Neural progenitor cell (in vitro differentiated cells): ENCODE measurements around the gene NEAT1. TPM values are rescaled to one million over a fixed set of nuclear protein-coding genes. Genes with fewer than 3 reads are reported as not detected.
A peak's percentile ranks its signal among the peaks of the same experiment; 100 is the strongest.

Experiments
- DNase-seq: peaks from one replicate; pipeline ENCODE4 v3.0.0-alpha.2; 2016; ENCODE audit warnings: low spot score
- H2AFZ ChIP-seq: fragments of 200-600 bp; sonication (generic); replicated peaks from 2 replicates; pipeline ENCODE4 v1.6.1; 2016; ENCODE audit warnings: antibody characterized with exemption
- H3F3A ChIP-seq: fragments of 200-600 bp; sonication (generic); 2 replicates; pipeline ENCODE4 v1.6.1; 2016; ENCODE audit warnings: antibody characterized with exemption, low read depth
- H3K27ac ChIP-seq: fragments of 200-600 bp; sonication (generic); 2 replicates; pipeline ENCODE4 v1.5.1; 2016; ENCODE audit warnings: mild to moderate bottlenecking
- H3K27me3 ChIP-seq: fragments of 200-600 bp; sonication (generic); 2 replicates; pipeline ENCODE4 v1.6.1; 2016; ENCODE audit warnings: mild to moderate bottlenecking, moderate library complexity
- H3K36me3 ChIP-seq: fragments of 200-600 bp; sonication (generic); 2 replicates; pipeline ENCODE4 v1.5.1; 2016
- H3K4me1 ChIP-seq: fragments of 200-600 bp; sonication (generic); 2 replicates; pipeline ENCODE4 v1.6.1; 2016; ENCODE audit warnings: mixed run types
- H3K4me2 ChIP-seq: fragments of 200-600 bp; sonication (generic); 2 replicates; pipeline ENCODE4 v1.6.1; 2016
- H3K4me3 ChIP-seq: fragments of 200-600 bp; sonication (generic); 2 replicates; pipeline ENCODE4 v1.5.1; 2016
- H3K79me2 ChIP-seq: fragments of 200-600 bp; sonication (generic); 2 replicates; pipeline ENCODE4 v1.6.1; 2016; ENCODE audit warnings: low read depth
- H3K9ac ChIP-seq: fragments of 200-600 bp; sonication (generic); 2 replicates; pipeline ENCODE4 v1.6.1; 2016
- H3K9me3 ChIP-seq: fragments of 200-600 bp; sonication (generic); 2 replicates; pipeline ENCODE4 v1.5.1; 2016; ENCODE audit warnings: low read depth
- H4K20me1 ChIP-seq: fragments of 200-600 bp; sonication (generic); 2 replicates; pipeline ENCODE4 v1.6.1; 2016; ENCODE audit warnings: low read depth
- H3K27ac Mint-ChIP-seq: 3 replicates; pipeline ENCODE4 v1.8.0; 2021; ENCODE audit warnings: mixed read lengths
- H3K27me3 Mint-ChIP-seq: 2 replicates; pipeline ENCODE4 v1.8.0; 2022; ENCODE audit warnings: low read depth, mild to moderate bottlenecking, inconsistent platforms, moderate library complexity, mixed read lengths; ENCODE audit not compliant: insufficient read depth
- H3K36me3 Mint-ChIP-seq: 3 replicates; pipeline ENCODE4 v1.8.0; 2021; ENCODE audit warnings: mixed read lengths
- H3K4me1 Mint-ChIP-seq: 3 replicates; pipeline ENCODE4 v1.8.0; 2021; ENCODE audit warnings: mixed read lengths
- H3K4me3 Mint-ChIP-seq: 3 replicates; pipeline ENCODE4 v1.8.0; 2021; ENCODE audit warnings: mild to moderate bottlenecking, moderate library complexity, mixed read lengths
- H3K9me3 Mint-ChIP-seq: 3 replicates; pipeline ENCODE4 v1.8.0; 2020; ENCODE audit warnings: mixed read lengths
- CTCF ChIP-seq: fragments of 200-600 bp; sonication (generic); IDR thresholded peaks from 2 replicates; pipeline ENCODE4 v1.5.1; 2017; ENCODE audit warnings: antibody characterized with exemption, mild to moderate bottlenecking
- EZH2 ChIP-seq: fragments of 200-600 bp; sonication (generic); IDR thresholded peaks from 2 replicates; pipeline ENCODE4 v1.6.1; 2017; ENCODE audit warnings: antibody characterized with exemption, mild to moderate bottlenecking, moderate library complexity
- EZH2phosphoT487 ChIP-seq: fragments of 200-600 bp; sonication (generic); IDR thresholded peaks from 2 replicates; pipeline ENCODE4 v1.6.1; 2017; ENCODE audit warnings: antibody characterized with exemption
- total RNA-seq: library from RNA; depleted of rRNA; stranded (reverse); fragments of >200 nt; gene quantifications from 2 replicates; pipeline ENCODE4 v1.2.3, GENCODE V29; 2015; ENCODE audit warnings: low replicate concordance

Gene NEAT1
- total RNA-seq, 1 donor from 2014 or later, result 4.0 TPM

GRCh38 chr11:65380460-65381119, 42.0 kb upstream of the NEAT1 start:
- TF ChIP-seq EZH2 (no peak), CTCF (no peak), EZH2phosphoT487 (no peak)
- Mint-ChIP-seq H3K4me1 (peaks cover 25% of the 10 kb centered on the region), H3K27me3 (peaks cover 13% of the 10 kb centered on the region), H3K4me3 (no peak overlapping the region), H3K36me3 (no peaks in the 10 kb centered on the region), H3K27ac (no peak overlapping the region), H3K9me3 (no peaks in the 10 kb centered on the region)
- H3K36me3 ChIP-seq, result no peaks in the 10 kb centered on the region
- no peak overlapping the region for H3K9ac ChIP-seq
- peaks cover 10% of the 10 kb centered on the region for H3K4me1 ChIP-seq
- H3K27ac ChIP-seq, result no peak overlapping the region
- no peaks in the 10 kb centered on the region for H3K27me3 ChIP-seq
- no peak for DNase-seq
- peaks cover 9% of the 10 kb centered on the region for H3F3A ChIP-seq
- no peaks in the 10 kb centered on the region for H4K20me1 ChIP-seq
- no peak overlapping the region for H3K4me2 ChIP-seq
- no peak overlapping the region for H3K4me3 ChIP-seq
- no peak overlapping the region for H2AFZ ChIP-seq
- no peaks in the 10 kb centered on the region for H3K79me2 ChIP-seq
- no peaks in the 10 kb centered on the region for H3K9me3 ChIP-seq

- TF ChIP-seq CTCF (no peak), EZH2phosphoT487 (no peak), EZH2 (no peak)
- Histone ChIP-seq H3K4me1 (peaks cover 10% of the 10 kb centered on the region), H3K9ac (no peak overlapping the region), H3K4me2 (no peak overlapping the region), H4K20me1 (no peaks in the 10 kb centered on the region), H3F3A (peaks cover 10% of the 10 kb centered on the region), H3K36me3 (no peaks in the 10 kb centered on the region), H3K9me3 (no peaks in the 10 kb centered on the region), H3K27ac (no peak overlapping the region), H2AFZ (peak overlapping the region; percentile 69), H3K4me3 (no peak overlapping the region), H3K27me3 (no peaks in the 10 kb centered on the region), H3K79me2 (peaks cover under 1% of the 10 kb centered on the region)
- no peaks in the 10 kb centered on the region for H3K9me3 Mint-ChIP-seq
- H3K36me3 Mint-ChIP-seq, result no peaks in the 10 kb centered on the region
- H3K4me3 Mint-ChIP-seq, result no peak overlapping the region
- DNase-seq, result no peak
- H3K4me1 Mint-ChIP-seq, result peaks cover 25% of the 10 kb centered on the region
- H3K27me3 Mint-ChIP-seq, result peaks cover 13% of the 10 kb centered on the region
- H3K27ac Mint-ChIP-seq, result no peak overlapping the region
Measured at GRCh38 chr11:65381716-65382032, 40.9 kb upstream of the NEAT1 start.

GRCh38 chr11:65382033-65382803, 40.4 kb upstream of the NEAT1 start, which contains the start of gene SLC25A45:
SLC25A45 (minus strand) TSS chr11:65382646; CDS start chr11:65381951, 695 bp downstream.
- H3K36me3 ChIP-seq, result no peaks in the 10 kb centered on the region
- H4K20me1 ChIP-seq, result no peaks in the 10 kb centered on the region
- Mint-ChIP-seq H3K27ac (peak within 1 kb of the TSS; percentile 81), H3K9me3 (no peaks in the 10 kb centered on the region), H3K4me3 (peak within 1 kb of the TSS; percentile 36), H3K4me1 (peaks cover 25% of the 10 kb centered on the region), H3K27me3 (peaks cover 13% of the 10 kb centered on the region), H3K36me3 (no peaks in the 10 kb centered on the region)
- H2AFZ ChIP-seq, result peak within 1 kb of the TSS; percentile 69
- H3K27me3 ChIP-seq, result no peaks in the 10 kb centered on the region
- TF ChIP-seq EZH2 (no peak), CTCF (peak; percentile 38)
- DNase-seq, result peak; percentile 64
- peaks cover 10% of the 10 kb centered on the region for H3K4me1 ChIP-seq
- H3F3A ChIP-seq, result peaks cover 10% of the 10 kb centered on the region
- no peak within 1 kb of the TSS for H3K27ac ChIP-seq
- H3K4me2 ChIP-seq, result peak within 1 kb of the TSS; percentile 21
- H3K9ac ChIP-seq, result no peak within 1 kb of the TSS
- H3K4me3 ChIP-seq, result no peak within 1 kb of the TSS
- no peaks in the 10 kb centered on the region for H3K9me3 ChIP-seq
- peaks cover 6% of the 10 kb centered on the region for H3K79me2 ChIP-seq
